GM18505 (cell line): Measurements from ENCODE around the gene TIAM1.

Experiments used
- ATAC-seq: cut with Tn5 transposase; IDR thresholded peaks from one replicate; pipeline ENCODE4 v1.9.1; 2021; ENCODE audit not compliant: unreplicated experiment
- POLR2A ChIP-seq: IDR thresholded peaks from 4 replicates; pipeline ENCODE4 v1.6.1; 2011; ENCODE audit warnings: borderline replicate concordance; ENCODE audit not compliant: insufficient read depth, insufficient read length; ENCODE audit errors: extremely low read depth

TIAM1 gene

GRCh38 chr21:31156662-31157061 is 187.4 kb downstream of the TIAM1 start:
- TF ChIP-seq POLR2A: no peak
- ATAC-seq: no peak

GRCh38 chr21:31156169-31156568 is 187.9 kb downstream of the TIAM1 start:
- no peak for ATAC-seq
- TF ChIP-seq POLR2A: no peak

- no peak for TF ChIP-seq POLR2A
- ATAC-seq: no peak
These were observed 192.7 kb downstream of the TIAM1 start for GRCh38 chr21:31151156-31152045.

- ATAC-seq: no peak
- TF ChIP-seq POLR2A: no peak
These were observed 198.8 kb downstream of the TIAM1 start for GRCh38 chr21:31145274-31145673.

- no peak for ATAC-seq
- TF ChIP-seq POLR2A: no peak
These were observed 201.0 kb downstream of the TIAM1 start for GRCh38 chr21:31143036-31143435.

- ATAC-seq: peak; percentile 62
- TF ChIP-seq POLR2A: no peak
These were observed 201.5 kb downstream of the TIAM1 start for GRCh38 chr21:31142600-31142999.

- TF ChIP-seq POLR2A: no peak
- no peak for ATAC-seq
These were observed 202.6 kb downstream of the TIAM1 start for GRCh38 chr21:31141389-31142000.

- no peak for ATAC-seq
These were observed 203.4 kb downstream of the TIAM1 start for GRCh38 chr21:31140676-31141075.

GRCh38 chr21:31140025-31140424 is 204.0 kb downstream of the TIAM1 start:
- no peak for TF ChIP-seq POLR2A

More at GRCh38 chr21:31140676-31141075, 203.4 kb downstream of the TIAM1 start:
- TF ChIP-seq POLR2A: no peak

GRCh38 chr21:31137960-31138359 is 206.1 kb downstream of the TIAM1 start:
- no peak for TF ChIP-seq POLR2A

More at GRCh38 chr21:31140025-31140424, 204.0 kb downstream of the TIAM1 start:
- ATAC-seq: no peak

GRCh38 chr21:31136891-31137290 is 207.2 kb downstream of the TIAM1 start:
- peak; percentile 58 for ATAC-seq
- no peak for TF ChIP-seq POLR2A

More at GRCh38 chr21:31137960-31138359, 206.1 kb downstream of the TIAM1 start:
- ATAC-seq: no peak

GRCh38 chr21:31135531-31136184 is 208.4 kb downstream of the TIAM1 start:
- ATAC-seq: no peak

GRCh38 chr21:31133243-31133830 is 210.7 kb downstream of the TIAM1 start:
- peak; percentile 4 for ATAC-seq
- TF ChIP-seq POLR2A: no peak

More at GRCh38 chr21:31135531-31136184, 208.4 kb downstream of the TIAM1 start:
- TF ChIP-seq POLR2A: no peak
